CD14-positive monocyte (primary cell): ENCODE data around the gene LHPP. TPM values are rescaled to one million over a fixed set of nuclear protein-coding genes. Genes with fewer than 3 reads are reported as not detected.

Experiments used
- DNase-seq, 3 donors: peaks; one replicate each; pipeline ENCODE4 v3.0.0-alpha.2; 2011 to 2022
- H2AFZ ChIP-seq: 2 replicates; pipeline ENCODE4 v1.6.0; 2012; ENCODE audit warnings: mild to moderate bottlenecking, low read depth, low read length, inconsistent platforms; ENCODE audit not compliant: insufficient read depth, poor library complexity, severe bottlenecking
- H3K27ac ChIP-seq, 2 donors: 1 replicate in 1 of 2; 2 replicates in 1 of 2; pipeline ENCODE4 v1.5.1; 2012 to 2013; ENCODE audit warnings: low read length in 2 of 2, control low read depth in 1 of 2, inconsistent platforms in 1 of 2, low read depth in 1 of 2, mild to moderate bottlenecking in 1 of 2
- H3K27me3 ChIP-seq, 2 donors: one replicate each; pipeline versions ENCODE4 v1.6.0 to v1.6.1; 2011 to 2013; ENCODE audit warnings: low read length in 2 of 2; ENCODE audit not compliant: control insufficient read depth in 2 of 2, insufficient read depth in 2 of 2
- H3K36me3 ChIP-seq, 2 donors: replicated peaks in 1 of 2; 1 replicate in 1 of 2; 2 replicates in 1 of 2; pipeline versions ENCODE4 v1.5.1 to v1.6.1; 2012 to 2013; ENCODE audit warnings: low read length in 2 of 2, control low read depth in 1 of 2, inconsistent platforms in 1 of 2, mild to moderate bottlenecking in 1 of 2; ENCODE audit not compliant: insufficient read depth in 2 of 2, control insufficient read depth in 1 of 2
- H3K4me1 ChIP-seq, 2 donors: 1 replicate in 1 of 2; 2 replicates in 1 of 2; pipeline versions ENCODE4 v1.5.1 to v1.6.1; 2012 to 2013; ENCODE audit warnings: low read length in 2 of 2, control low read depth in 1 of 2, inconsistent platforms in 1 of 2, mild to moderate bottlenecking in 1 of 2, moderate library complexity in 1 of 2; ENCODE audit not compliant: insufficient read depth in 2 of 2, control insufficient read depth in 1 of 2
- H3K4me2 ChIP-seq: replicated peaks from 2 replicates; pipeline ENCODE3; 2012; ENCODE audit warnings: low read length, moderate library complexity, mild to moderate bottlenecking; ENCODE audit not compliant: poor library complexity, severe bottlenecking; ENCODE audit errors: extremely low read depth
- H3K4me3 ChIP-seq, 3 experiments: fragments of 200-600 bp in 1 of 3; sonication (generic) in 1 of 3; replicated peaks in 1 of 3; 1 replicate in 2 of 3; 2 replicates in 1 of 3; pipeline ENCODE4 v1.5.1; 2011 to 2013; ENCODE audit warnings: low read length in 3 of 3, mild to moderate bottlenecking in 3 of 3, control low read depth in 2 of 3, low read depth in 2 of 3, inconsistent platforms in 1 of 3, moderate library complexity in 1 of 3
- H3K79me2 ChIP-seq: 2 replicates; pipeline ENCODE4 v1.6.0; 2012; ENCODE audit warnings: mild to moderate bottlenecking, control low read depth, inconsistent platforms, low read length, moderate library complexity; ENCODE audit not compliant: insufficient read depth
- H3K9ac ChIP-seq: 2 replicates; pipeline ENCODE4 v1.6.0; 2017; ENCODE audit warnings: low read length, mild to moderate bottlenecking; ENCODE audit not compliant: insufficient read depth, poor library complexity, severe bottlenecking
- H3K9me3 ChIP-seq, 2 donors: replicated peaks in 1 of 2; 1 replicate in 1 of 2; 2 replicates in 1 of 2; pipeline versions ENCODE4 v1.5.1 to v1.6.1; 2012 to 2013; ENCODE audit warnings: low read length in 2 of 2, control low read depth in 1 of 2; ENCODE audit not compliant: control insufficient read depth in 1 of 2, insufficient read depth in 1 of 2
- H4K20me1 ChIP-seq: 2 replicates; pipeline ENCODE4 v1.6.0; 2012; ENCODE audit warnings: mild to moderate bottlenecking, low read length, control low read depth, moderate library complexity; ENCODE audit not compliant: insufficient read depth
- H3K27ac Mint-ChIP-seq, 7 donors: one replicate each; pipeline ENCODE4 v1.8.0; 2020; ENCODE audit warnings: mild to moderate bottlenecking in 7 of 7, mixed read lengths in 7 of 7, moderate library complexity in 6 of 7, inconsistent platforms in 2 of 7
- H3K27me3 Mint-ChIP-seq, 3 donors: one replicate each; pipeline ENCODE4 v1.8.0; 2021 to 2022; ENCODE audit warnings: low read depth in 3 of 3, mild to moderate bottlenecking in 3 of 3, mixed read lengths in 3 of 3, moderate library complexity in 3 of 3, inconsistent platforms in 1 of 3
- H3K36me3 Mint-ChIP-seq, 2 donors: one replicate each; pipeline ENCODE4 v1.8.0; 2020; ENCODE audit warnings: mixed read lengths in 2 of 2, inconsistent platforms in 1 of 2, mild to moderate bottlenecking in 1 of 2
- H3K4me1 Mint-ChIP-seq: one replicate; pipeline ENCODE4 v1.8.0; 2020; ENCODE audit warnings: mild to moderate bottlenecking, mixed read lengths
- H3K4me3 Mint-ChIP-seq, 2 donors: one replicate each; pipeline ENCODE4 v1.8.0; 2020; ENCODE audit warnings: mild to moderate bottlenecking in 2 of 2, mixed read lengths in 2 of 2, moderate library complexity in 1 of 2
- H3K9me3 Mint-ChIP-seq, 7 donors: one replicate each; pipeline ENCODE4 v1.8.0; 2020 to 2022; ENCODE audit warnings: mixed read lengths in 7 of 7, mild to moderate bottlenecking in 6 of 7, moderate library complexity in 6 of 7, inconsistent platforms in 2 of 7
- WGBS: methylation state at CpG from one replicate; pipeline ENCODE4 v1.1.5; 2013; ENCODE audit warnings: missing lambda C conversion rate; ENCODE audit not compliant: insufficient coverage; 5-methylcytosine and 5-hydroxymethylcytosine counted together
- intact Hi-C, 2 donors: fragments of 100-400 bp; cut with micrococcal nuclease; formaldehyde crosslinking; loops; one replicate each; pipeline versions ENCODE4 v1.15.0 to v1.15.1; 2023
- polyA plus RNA-seq, 3 donors: library from polyadenylated mRNA; depleted of rRNA in 1 of 3; unstranded in 2 of 3; stranded (reverse) in 1 of 3; fragments of 300-500 nt in 2 of 3; fragments of >200 nt in 1 of 3; fragmentation: Illumina TruSeq in 2 of 3; gene quantifications; 1 replicate in 2 of 3; 2 replicates in 1 of 3; pipeline ENCODE4 v1.2.3, GENCODE V29; 2012 to 2021
- TF ChIP-seq, protein P1 (sequence below): fragments of 200-600 bp; IDR thresholded peaks from one replicate; pipeline ENCODE4 v1.8.0; 2022; ENCODE audit warnings: antibody characterized with exemption, mild to moderate bottlenecking

LHPP gene
- polyA plus RNA-seq, 3 donors, result 15.2 to 20.6 (median 19.5) TPM

DNA sequence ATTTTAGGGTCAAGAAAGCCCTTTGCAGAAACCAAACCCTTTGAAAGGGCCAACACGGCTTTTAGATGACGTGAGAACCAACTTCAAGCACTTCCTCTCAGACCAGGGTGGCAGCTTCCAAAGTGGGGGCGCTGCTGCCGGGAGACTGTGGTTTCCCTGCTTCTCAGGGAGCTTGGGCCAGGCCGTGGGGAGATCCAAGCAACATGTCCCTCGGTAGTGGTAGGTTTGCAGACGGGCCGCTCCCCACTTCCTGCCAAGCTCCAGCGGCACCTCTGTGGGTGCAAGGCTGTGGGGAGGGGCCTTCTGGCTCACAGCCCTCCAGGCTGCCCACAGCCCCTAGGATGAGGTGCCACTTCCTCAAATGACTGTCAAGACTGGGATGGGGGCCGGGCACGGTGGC, 150.1 kb downstream of the LHPP start:
- H3K79me2 ChIP-seq, result no peaks in the 10 kb centered on the region
- TF ChIP-seq, protein P1, sequence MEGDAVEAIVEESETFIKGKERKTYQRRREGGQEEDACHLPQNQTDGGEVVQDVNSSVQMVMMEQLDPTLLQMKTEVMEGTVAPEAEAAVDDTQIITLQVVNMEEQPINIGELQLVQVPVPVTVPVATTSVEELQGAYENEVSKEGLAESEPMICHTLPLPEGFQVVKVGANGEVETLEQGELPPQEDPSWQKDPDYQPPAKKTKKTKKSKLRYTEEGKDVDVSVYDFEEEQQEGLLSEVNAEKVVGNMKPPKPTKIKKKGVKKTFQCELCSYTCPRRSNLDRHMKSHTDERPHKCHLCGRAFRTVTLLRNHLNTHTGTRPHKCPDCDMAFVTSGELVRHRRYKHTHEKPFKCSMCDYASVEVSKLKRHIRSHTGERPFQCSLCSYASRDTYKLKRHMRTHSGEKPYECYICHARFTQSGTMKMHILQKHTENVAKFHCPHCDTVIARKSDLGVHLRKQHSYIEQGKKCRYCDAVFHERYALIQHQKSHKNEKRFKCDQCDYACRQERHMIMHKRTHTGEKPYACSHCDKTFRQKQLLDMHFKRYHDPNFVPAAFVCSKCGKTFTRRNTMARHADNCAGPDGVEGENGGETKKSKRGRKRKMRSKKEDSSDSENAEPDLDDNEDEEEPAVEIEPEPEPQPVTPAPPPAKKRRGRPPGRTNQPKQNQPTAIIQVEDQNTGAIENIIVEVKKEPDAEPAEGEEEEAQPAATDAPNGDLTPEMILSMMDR, result no peak
- peak overlapping the region; percentile 64 for H3K4me2 ChIP-seq
- DNase-seq, result peak; percentile 61 to 71 (median 64)
- no peaks in the 10 kb centered on the region for H3K9me3 ChIP-seq
- H2AFZ ChIP-seq, result peak overlapping the region; percentile 59
- peaks cover 26 to 27% of the 10 kb centered on the region in 2 donors for H3K4me1 ChIP-seq
- Mint-ChIP-seq H3K27ac (peak overlapping the region; percentile 13 to 89 (median 80)), H3K27me3 (peaks cover 2 to 3% (median 2%) of the 10 kb centered on the region in 3 donors), H3K4me1 (peaks cover 29% of the 10 kb centered on the region), H3K4me3 (peak overlapping the region; percentile 60 to 84), H3K9me3 (no peaks in the 10 kb centered on the region), H3K36me3 (peaks cover 18 to 23% of the 10 kb centered on the region in 2 donors)
- peak overlapping the region; percentile 11 to 62 for H3K27ac ChIP-seq
- peaks cover 24% of the 10 kb centered on the region for H4K20me1 ChIP-seq
- H3K9ac ChIP-seq, result peak overlapping the region; percentile 43
- H3K36me3 ChIP-seq, result peaks cover 5 to 7% of the 10 kb centered on the region in 2 donors
- intact Hi-C loops, result loop anchor here in 1 of 2 donors (10.0 kb wide), 1 partner anchor 67 kb away; no protein-coding TSS in a partner anchor
- peak overlapping the region in 2 of 3 experiments; percentile 20 to 63 for H3K4me3 ChIP-seq
- no peaks in the 10 kb centered on the region for H3K27me3 ChIP-seq
- 1% methylated on average over 9 of the region's 11 CpGs for WGBS

DNA sequence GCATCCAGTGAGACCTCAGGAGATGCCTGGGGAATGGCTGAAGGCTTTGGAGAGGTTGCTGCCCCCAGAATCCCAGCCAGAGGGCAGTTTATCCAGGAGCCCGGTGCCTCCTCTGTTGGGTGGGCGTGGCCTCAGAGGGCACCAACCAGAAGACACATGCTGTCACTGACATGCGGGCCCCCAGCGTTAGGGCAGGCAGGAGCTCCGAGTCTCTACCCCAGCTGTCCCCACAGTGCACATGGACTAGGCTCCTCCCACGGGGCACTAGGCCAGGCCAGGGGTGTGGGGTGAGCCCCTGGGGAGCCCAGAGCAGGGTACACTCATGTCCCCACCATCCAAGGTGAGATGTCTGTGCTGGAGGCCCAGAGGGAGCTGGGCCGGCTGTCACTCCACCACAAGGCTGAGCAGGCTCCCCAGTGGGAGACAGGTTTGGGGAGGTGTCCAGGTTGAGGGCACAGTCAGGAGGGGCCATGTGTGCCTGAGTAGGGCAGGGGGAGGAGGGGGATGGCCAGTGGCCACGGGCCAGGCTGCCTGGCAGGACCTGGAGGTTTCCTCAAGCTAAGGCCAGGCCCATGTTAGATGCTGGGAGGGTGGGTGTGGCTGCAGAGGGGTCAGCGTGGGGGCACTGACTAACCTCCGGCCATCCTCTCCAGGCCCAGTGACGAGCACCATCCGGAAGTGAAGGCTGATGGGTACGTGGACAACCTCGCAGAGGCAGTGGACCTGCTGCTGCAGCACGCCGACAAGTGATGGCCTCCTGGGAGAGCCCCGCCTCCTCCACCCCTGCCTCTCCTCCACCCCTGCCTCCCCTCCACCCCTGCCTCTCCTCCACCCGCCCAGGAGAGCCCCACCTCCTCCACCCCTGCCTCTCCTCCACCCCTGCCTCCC, 151.2 kb downstream of the LHPP start:
- Mint-ChIP-seq H3K4me3 (peak overlapping the region; percentile 32 to 84), H3K9me3 (no peaks in the 10 kb centered on the region), H3K36me3 (peaks cover 28 to 35% of the 10 kb centered on the region in 2 donors), H3K27ac (peak overlapping the region in 5 of 7 donors; percentile 51 to 89 (median 82)), H3K4me1 (peaks cover 28% of the 10 kb centered on the region), H3K27me3 (peaks cover 0 to 3% (median 2%) of the 10 kb centered on the region in 3 donors)
- 68% methylated on average over 13 of the region's 18 CpGs for WGBS
- Histone ChIP-seq H3K27me3 (no peaks in the 10 kb centered on the region), H3K79me2 (no peaks in the 10 kb centered on the region), H3K9me3 (no peaks in the 10 kb centered on the region), H3K9ac (no peak overlapping the region), H3K36me3 (peaks cover 14 to 18% of the 10 kb centered on the region in 2 donors), H2AFZ (no peak overlapping the region), H3K4me3 (no peak overlapping the region), H3K27ac (peak overlapping the region; percentile 11 to 62), H3K4me1 (peaks cover 23% of the 10 kb centered on the region in 2 donors), H3K4me2 (no peak overlapping the region), H4K20me1 (peaks cover 35% of the 10 kb centered on the region)
- TF ChIP-seq, protein P1, result no peak
- DNase-seq, result no peak
- intact Hi-C loops, result loop anchor here in 1 of 2 donors (10.0 kb wide), 1 partner anchor 68 kb away; no protein-coding TSS in a partner anchor
